RWPE1 (cell line): ENCODE results near the gene C2CD2.
A peak's percentile ranks its signal among the peaks of the same experiment; 100 is the strongest.

ENCODE experiments used
- CTCF ChIA-PET: fragments of 350-600 bp; sonication (Branson Sonifier 250); formaldehyde crosslinking; extraction: SDS; loops from one replicate; lab custom pipeline; 2021; lab: Yijun Ruan, JAX
- POLR2A ChIA-PET: fragments of 400-600 bp; formaldehyde crosslinking; extraction: SDS; loops from one replicate; lab custom pipeline; 2020; ENCODE audit warnings: antibody characterized with exemption; ENCODE audit not compliant: low non-redundant PET; lab: Yijun Ruan, JAX
- DNase-seq: peaks from one replicate; pipeline ENCODE4 v3.0.0; 2012; ENCODE audit warnings: low spot score
- H3K27ac ChIP-seq: fragments of 450-650 bp; 2 replicates; pipeline ENCODE4 v1.5.1; 2017
- CTCF ChIP-seq: fragments of 450-650 bp; conservative IDR thresholded peaks from 2 replicates; pipeline ENCODE4 v1.5.1; 2017; ENCODE audit warnings: low read depth, mild to moderate bottlenecking

The C2CD2 gene

GRCh38 chr21:41863439-41863740 lies 90.4 kb downstream of the C2CD2 start:
- ChIA-PET CTCF (interaction anchor here (0.6 kb wide), 2 partner anchors 12 to 70 kb away, joined by 3 to 4 read pairs; no protein-coding TSS in a partner anchor), POLR2A (interaction anchor here (0.7 kb wide), 1 partner anchor 70 kb away, joined by 3 read pairs; no protein-coding TSS in a partner anchor)
- no peak for DNase-seq
- peak overlapping the region; percentile 51 for H3K27ac ChIP-seq
- TF ChIP-seq CTCF: no peak

DNA sequence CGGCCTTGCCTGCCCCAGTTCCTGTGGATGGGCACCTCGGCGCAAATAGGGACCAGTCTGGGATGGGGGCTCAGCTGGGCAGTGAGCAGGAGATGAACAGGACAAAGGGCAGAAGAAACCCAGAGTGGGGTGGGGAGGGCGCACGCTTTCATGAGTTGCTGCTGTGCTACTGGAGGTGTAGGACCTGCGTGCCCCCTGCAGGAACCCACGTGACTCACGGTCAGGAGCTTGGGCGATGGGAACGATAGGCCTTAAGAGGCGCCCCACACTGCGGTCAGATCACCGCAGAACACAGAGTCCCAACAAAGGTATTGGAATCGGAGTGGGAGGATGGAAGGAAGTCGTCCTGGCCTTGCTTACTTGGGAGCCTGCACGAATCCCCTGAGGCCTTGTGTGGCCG lies 91.8 kb downstream of the C2CD2 start:
- H3K27ac ChIP-seq: peak overlapping the region; percentile 51
- TF ChIP-seq CTCF: no peak
- CTCF ChIA-PET: no interaction called here
- DNase-seq: no peak
- POLR2A ChIA-PET: no interaction called here

- ChIA-PET POLR2A (no interaction called here), CTCF (no interaction called here)
- no peak for TF ChIP-seq CTCF
- H3K27ac ChIP-seq: 0 out of 2 replicates have a peak overlapping the region, but pooled peaks have one; percentile 51
- no peak for DNase-seq
Observed at GRCh38 chr21:41861255-41861654, 92.6 kb downstream of the C2CD2 start.

DNA sequence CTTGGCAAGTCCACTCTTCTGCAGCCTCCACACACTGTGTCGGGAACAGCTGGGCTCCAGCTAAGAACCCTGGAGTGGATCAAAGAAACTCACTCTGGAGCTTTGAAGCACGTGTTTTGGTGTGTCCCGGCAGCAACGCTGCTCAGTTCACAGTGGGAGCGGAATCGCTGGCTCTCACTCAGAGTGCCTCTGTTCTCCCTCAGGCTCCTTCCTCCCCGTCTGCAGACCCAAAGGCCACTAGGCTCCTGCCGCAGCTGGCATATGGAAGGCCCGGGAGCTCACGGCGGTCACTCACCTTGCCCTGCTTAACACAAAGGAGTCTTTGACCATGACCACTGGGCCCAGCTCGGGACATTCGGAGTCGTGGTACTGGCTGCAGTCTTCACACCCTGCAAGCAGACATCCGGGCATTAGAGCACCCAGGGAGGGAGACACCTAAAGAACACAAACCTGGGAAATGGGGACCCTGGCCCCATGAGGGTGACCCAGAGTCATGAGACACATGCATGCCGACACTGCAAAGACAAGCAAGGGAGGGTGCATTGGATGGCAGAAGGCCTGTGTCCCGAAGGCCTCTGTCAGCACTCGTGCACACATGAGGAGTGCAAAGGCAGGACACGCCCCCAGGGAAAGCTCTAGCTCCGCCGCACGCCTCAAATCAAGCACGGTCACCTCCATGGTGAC lies 94.4 kb downstream of the C2CD2 start:
- CTCF ChIA-PET: interaction anchor here (0.5 to 0.8 kb wide), 2 partner anchors 18 to 65 kb away, joined by 3 read pairs; no protein-coding TSS in a partner anchor
- POLR2A ChIA-PET: no interaction called here
- TF ChIP-seq CTCF: no peak
- no peak overlapping the region for H3K27ac ChIP-seq
- DNase-seq: no peak

DNA sequence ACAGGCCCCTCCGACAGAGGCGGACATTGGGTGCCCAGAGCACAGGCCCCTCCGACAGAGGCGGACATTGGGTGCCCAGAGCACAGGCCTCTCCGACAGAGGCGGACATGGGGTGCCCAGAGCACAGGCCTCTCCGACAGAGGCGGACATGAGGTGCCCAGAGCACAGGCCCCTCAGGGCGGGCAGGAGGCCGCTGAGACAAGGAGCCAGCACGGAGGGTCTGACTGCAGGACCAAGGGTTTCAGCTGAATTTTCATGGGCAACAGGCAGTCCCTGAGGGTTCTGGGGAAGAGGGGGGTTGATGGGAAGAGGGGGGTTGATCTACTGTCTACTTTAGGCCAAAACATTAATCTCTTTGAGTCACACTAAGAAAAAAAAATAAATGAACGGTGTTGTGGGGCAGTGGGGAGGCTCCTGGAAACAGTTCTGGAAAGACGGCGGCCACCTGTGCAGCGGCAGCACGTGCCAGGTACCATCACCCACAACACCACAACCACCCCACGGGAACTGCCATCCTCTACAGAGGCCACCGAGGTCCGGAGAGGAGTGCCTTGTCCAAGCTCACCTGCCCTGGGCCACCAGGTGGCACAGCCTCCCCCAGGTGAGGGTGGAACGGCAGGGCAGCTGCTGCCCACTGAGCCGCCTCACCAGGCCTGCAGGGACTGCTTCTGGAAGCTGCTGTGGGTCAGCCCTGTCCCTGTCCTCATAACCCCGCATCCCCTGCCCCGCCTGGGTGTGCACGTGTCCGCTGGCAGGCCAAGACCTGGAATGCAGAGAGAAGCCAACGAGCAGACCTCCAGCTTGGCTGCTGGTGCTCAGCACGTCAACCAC lies 95.1 kb downstream of the C2CD2 start:
- TF ChIP-seq CTCF: no peak
- no peak for DNase-seq
- ChIA-PET POLR2A (no interaction called here), CTCF (interaction anchor here (0.8 kb wide), 1 partner anchor 19 kb away, joined by 3 read pairs; no protein-coding TSS in a partner anchor)
- H3K27ac ChIP-seq: no peak overlapping the region

GRCh38 chr21:41857771-41858300 lies 96.0 kb downstream of the C2CD2 start:
- DNase-seq: no peak
- POLR2A ChIA-PET: no interaction called here
- CTCF ChIA-PET: no interaction called here
- no peak for TF ChIP-seq CTCF
- H3K27ac ChIP-seq: no peak overlapping the region
